Measurements from ENCODE around the gene TNK1.

Gene TNK1

GRCh38 chr17:7355053-7355452 is 25.8 kb upstream of the TNK1 start, which contains the start of gene TMEM95:
TMEM95 (plus strand) TSS chr17:7355156; CDS start chr17:7355205, 49 bp downstream.
- no peaks in the 10 kb centered on the region for H3K36me3 ChIP-seq (ENCODE audit: control insufficient read depth, insufficient read depth, low read length)
- H3K4me3 ChIP-seq (replicated peaks; ENCODE audit: low read depth, low read length), result no peak within 1 kb of the TSS
- DNase-seq (ENCODE audit: extremely low read depth, insufficient read length), result no peak

GRCh38 chr17:7355573-7355972 is 25.3 kb upstream of the TNK1 start:
- no peak for TF ChIP-seq CTCF (IDR thresholded peaks at IDR 0.05; ENCODE audit: insufficient read depth, low read length, poor library complexity, severe bottlenecking)
- H3K27me3 ChIP-seq (replicated peaks; ENCODE audit: control insufficient read depth, insufficient read depth, low read length), result no peaks in the 10 kb centered on the region
- H3K36me3 ChIP-seq (ENCODE audit: control insufficient read depth, insufficient read depth, low read length), result no peaks in the 10 kb centered on the region
- no peak overlapping the region for H3K4me3 ChIP-seq (replicated peaks; ENCODE audit: low read depth, low read length)
- no peak for DNase-seq (ENCODE audit: extremely low read depth, insufficient read length)

More at GRCh38 chr17:7355053-7355452, 25.8 kb upstream of the TNK1 start, which contains the start of gene TMEM95:
- H3K27me3 ChIP-seq (replicated peaks; ENCODE audit: control insufficient read depth, insufficient read depth, low read length), result no peaks in the 10 kb centered on the region
- no peak for TF ChIP-seq CTCF (IDR thresholded peaks at IDR 0.05; ENCODE audit: insufficient read depth, low read length, poor library complexity, severe bottlenecking)

- Histone ChIP-seq H3K27me3 (replicated peaks; ENCODE audit: control insufficient read depth, insufficient read depth, low read length) (no peaks in the 10 kb centered on the region), H3K36me3 (ENCODE audit: control insufficient read depth, insufficient read depth, low read length) (no peaks in the 10 kb centered on the region), H3K4me3 (replicated peaks; ENCODE audit: low read depth, low read length) (no peak overlapping the region)
- DNase-seq (ENCODE audit: extremely low read depth, insufficient read length), result peak; percentile 82
- TF ChIP-seq CTCF (IDR thresholded peaks at IDR 0.05; ENCODE audit: insufficient read depth, low read length, poor library complexity, severe bottlenecking), result peak; percentile 97
These were observed 24.8 kb upstream of the TNK1 start for GRCh38 chr17:7356072-7356549.

- DNase-seq (ENCODE audit: extremely low read depth, insufficient read length), result no peak
- H3K36me3 ChIP-seq (ENCODE audit: control insufficient read depth, insufficient read depth, low read length), result no peaks in the 10 kb centered on the region
- no peak overlapping the region for H3K4me3 ChIP-seq (replicated peaks; ENCODE audit: low read depth, low read length)
- TF ChIP-seq CTCF (IDR thresholded peaks at IDR 0.05; ENCODE audit: insufficient read depth, low read length, poor library complexity, severe bottlenecking), result no peak
- H3K27me3 ChIP-seq (replicated peaks; ENCODE audit: control insufficient read depth, insufficient read depth, low read length), result no peaks in the 10 kb centered on the region
These were observed 24.1 kb upstream of the TNK1 start for GRCh38 chr17:7356756-7357155.

GRCh38 chr17:7357381-7357780 is 23.5 kb upstream of the TNK1 start:
- Histone ChIP-seq H3K36me3 (ENCODE audit: control insufficient read depth, insufficient read depth, low read length) (no peaks in the 10 kb centered on the region), H3K27me3 (replicated peaks; ENCODE audit: control insufficient read depth, insufficient read depth, low read length) (no peaks in the 10 kb centered on the region), H3K4me3 (replicated peaks; ENCODE audit: low read depth, low read length) (no peak overlapping the region)
- no peak for DNase-seq (ENCODE audit: extremely low read depth, insufficient read length)
- TF ChIP-seq CTCF (IDR thresholded peaks at IDR 0.05; ENCODE audit: insufficient read depth, low read length, poor library complexity, severe bottlenecking), result no peak

- DNase-seq (ENCODE audit: extremely low read depth, insufficient read length), result no peak
- H3K27me3 ChIP-seq (replicated peaks; ENCODE audit: control insufficient read depth, insufficient read depth, low read length), result no peaks in the 10 kb centered on the region
- H3K36me3 ChIP-seq (ENCODE audit: control insufficient read depth, insufficient read depth, low read length), result no peaks in the 10 kb centered on the region
- H3K4me3 ChIP-seq (replicated peaks; ENCODE audit: low read depth, low read length), result no peak overlapping the region
- no peak for TF ChIP-seq CTCF (IDR thresholded peaks at IDR 0.05; ENCODE audit: insufficient read depth, low read length, poor library complexity, severe bottlenecking)
These were observed 19.0 kb upstream of the TNK1 start for GRCh38 chr17:7361906-7362305.

Measured in GM06990 (cell line).